A549 treated with GW870086 at 1 μM for 4 hours (cell line): ENCODE measurements around the gene GPR62. TPM values are rescaled to one million over a fixed set of nuclear protein-coding genes. Genes with fewer than 3 reads are reported as not detected.

Experiments
- total RNA-seq: library from RNA; stranded (reverse); fragments of 200-300 nt; extraction: Qiagen RNA extraction; gene quantifications from 5 replicates; pipeline ENCODE4 v1.2.3, GENCODE V29; 2022; ENCODE audit warnings: low read depth

The GPR62 gene
- not detected in 5 replicates for total RNA-seq

DNA sequence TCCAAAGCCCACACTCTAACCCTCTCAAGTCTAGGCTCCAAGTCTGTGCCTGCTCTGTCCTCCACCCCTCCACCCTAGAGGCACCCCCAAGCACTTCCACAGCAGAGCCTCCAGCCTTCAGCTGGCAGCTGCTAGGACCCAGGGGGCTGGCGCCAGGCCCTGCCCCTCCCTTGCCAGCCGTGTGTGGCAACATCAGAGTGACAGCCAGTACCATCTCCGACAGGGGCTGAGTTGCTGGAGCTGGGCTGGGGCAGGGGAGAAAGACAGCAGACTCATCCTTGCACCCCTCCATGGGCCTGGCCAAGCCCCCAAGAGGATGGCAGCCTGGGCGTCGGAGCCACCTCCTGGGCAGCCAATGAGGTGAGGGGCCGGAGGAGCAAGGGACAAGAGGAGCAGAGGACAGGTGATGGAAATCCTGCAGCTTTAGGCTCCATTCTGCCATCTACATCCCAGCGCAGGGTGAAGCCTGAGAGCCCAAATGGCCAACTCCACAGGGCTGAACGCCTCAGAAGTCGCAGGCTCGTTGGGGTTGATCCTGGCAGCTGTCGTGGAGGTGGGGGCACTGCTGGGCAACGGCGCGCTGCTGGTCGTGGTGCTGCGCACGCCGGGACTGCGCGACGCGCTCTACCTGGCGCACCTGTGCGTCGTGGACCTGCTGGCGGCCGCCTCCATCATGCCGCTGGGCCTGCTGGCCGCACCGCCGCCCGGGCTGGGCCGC is at the start of gene GPR62:
Gene GPR62, plus strand, starts transcription at position 207 of the 718 bp plus-strand sequence. Its CDS starts 272 bp downstream, at position 479.

DNA sequence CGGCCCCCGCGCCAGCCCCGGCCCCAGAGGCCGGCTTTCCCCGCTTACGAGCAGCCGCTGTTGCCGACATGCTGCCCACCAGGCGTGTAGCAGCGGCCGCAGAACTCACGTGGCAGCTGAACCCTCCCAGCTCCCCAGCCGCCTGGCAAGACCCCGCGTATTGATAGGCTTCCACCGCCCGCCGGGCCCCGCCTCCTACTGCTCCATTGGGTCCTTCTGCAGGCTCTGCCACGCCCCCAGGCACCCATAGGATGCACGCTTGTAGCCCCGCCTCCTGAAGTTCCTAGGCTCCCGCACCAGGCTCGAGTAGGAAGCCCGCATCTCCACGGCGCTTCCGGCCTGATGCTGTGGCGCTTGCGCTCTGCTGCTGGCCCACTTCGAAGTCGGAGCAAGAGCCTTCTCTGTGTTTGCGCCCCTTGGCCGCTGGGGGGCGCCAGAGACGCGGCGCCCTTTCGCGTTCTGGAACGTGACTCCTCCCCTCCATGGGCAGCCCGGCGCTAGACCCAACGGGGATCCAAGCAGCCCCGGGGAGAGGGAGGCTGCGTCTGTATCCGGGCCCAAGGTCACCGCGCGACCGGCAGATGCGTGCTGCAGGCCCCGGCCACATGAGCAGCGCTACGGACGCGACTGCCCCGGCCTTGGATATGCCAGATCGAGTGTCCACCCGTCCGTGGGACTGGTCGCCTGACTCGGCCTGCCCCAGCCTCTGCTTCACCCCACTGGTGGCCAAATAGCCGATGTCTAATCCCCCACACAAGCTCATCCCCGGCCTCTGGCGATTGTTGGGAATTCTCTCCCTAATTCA is 13.2 kb upstream of the GPR62 start, which contains the start of the genes PARP3 and RRP9:
Gene PARP3, plus strand, starts transcription at position 566 of the 805 bp plus-strand sequence. CDS start 993 bp downstream, outside the sequence.
Gene RRP9, minus strand, starts transcription at position 107 of the 805 bp plus-strand sequence. Its CDS starts 37 bp downstream, at position 70.

GRCh38 chr3:51967384-51968169 is 12.4 kb downstream of the GPR62 start, which contains the start of gene PCBP4:
Gene PCBP4 (minus strand): TSS chr3:51967454. CDS start chr3:51961240, 6,214 bp downstream.

DNA sequence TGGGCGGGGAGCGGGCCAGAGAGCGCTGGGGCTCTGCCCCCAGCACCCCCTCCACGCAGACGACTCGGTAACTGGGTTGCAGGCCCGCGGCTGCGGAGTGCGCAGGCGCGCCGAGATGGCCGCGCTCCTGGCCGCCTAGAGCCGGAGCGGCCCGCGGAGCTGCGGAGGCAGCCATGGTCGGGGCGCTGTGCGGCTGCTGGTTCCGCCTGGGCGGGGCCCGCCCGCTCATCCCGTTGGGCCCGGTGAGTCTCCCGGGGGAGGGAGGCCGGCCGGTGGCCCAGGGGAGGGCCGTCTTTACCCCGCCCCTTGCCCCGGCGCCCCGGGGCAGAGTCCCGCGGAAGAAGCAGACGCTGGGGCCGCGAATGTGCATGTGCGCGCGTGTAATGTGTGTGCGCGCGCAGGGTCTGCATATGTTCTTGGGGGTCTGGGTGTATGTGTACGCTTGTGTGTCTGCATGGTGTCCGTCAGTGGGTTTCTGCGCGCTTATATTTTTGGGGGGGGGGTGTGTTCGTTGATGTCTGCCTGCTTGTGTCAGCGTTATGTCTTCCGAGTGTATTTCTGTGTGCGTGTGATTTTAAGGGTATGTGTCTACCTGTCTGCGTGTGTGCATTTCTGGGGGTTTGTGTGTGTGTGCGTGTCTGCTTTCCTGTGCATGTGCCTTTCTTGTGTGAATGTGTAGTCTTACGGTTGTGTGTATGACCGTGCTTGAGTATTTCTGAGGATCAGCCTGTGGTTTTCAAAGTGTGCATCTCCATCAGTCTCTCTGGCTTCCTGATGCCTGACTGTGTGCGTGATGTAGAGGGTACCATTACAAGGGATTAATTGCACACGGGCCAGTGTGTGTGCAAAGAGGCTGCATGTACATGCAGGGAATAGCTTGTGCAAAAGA is 20.0 kb downstream of the GPR62 start, which contains the start of gene ABHD14A:
Gene ABHD14A, plus strand, starts transcription at position 102 of the 889 bp plus-strand sequence. Its CDS starts 72 bp downstream, at position 174.

GRCh38 chr3:51982838-51983577 is 27.8 kb downstream of the GPR62 start, which contains the start of gene ACY1:
Gene ACY1 (plus strand): TSS chr3:51983535. CDS start chr3:51984065, 530 bp downstream.

DNA sequence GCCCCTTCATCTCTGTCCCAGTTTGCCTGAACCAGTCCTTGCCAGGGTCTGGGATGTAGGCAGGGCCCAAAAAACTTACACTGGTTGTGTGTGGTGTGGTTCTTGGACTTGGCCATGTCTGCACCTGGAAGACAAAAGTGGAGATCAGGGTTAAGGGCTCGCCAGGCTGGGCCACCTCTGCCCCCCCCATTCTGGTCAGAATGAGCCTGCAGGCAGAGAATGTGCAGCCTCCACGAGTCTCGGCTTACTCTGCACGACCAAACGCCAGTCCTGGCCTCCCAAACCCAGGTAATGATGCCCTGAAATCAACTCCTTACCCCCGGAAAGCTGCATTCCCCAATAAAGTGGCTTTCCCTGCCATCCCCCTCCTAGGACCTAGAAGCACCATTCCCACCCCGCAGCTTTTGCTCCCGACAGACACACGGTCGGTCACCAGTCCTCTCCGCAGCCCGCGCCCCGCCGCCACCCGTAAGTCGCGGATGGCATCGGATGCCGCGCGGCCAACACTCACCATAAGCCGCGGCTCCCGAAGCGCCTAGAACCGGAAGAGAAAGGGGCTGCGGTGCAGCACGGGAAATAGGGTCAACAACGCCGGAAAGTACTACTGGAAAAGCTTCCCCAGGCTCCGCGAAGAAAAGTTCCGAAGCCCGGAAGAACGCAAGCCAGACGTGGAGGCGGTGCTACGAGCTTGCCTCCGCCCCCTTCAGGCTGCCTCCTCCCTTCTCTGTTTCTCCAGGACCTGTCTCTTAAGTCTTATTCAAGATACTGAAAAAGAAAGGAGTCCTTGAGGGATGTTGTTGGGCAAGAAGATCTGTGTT is 40.4 kb downstream of the GPR62 start, which contains the start of gene RPL29:
Gene RPL29, minus strand, starts transcription at position 550 of the 818 bp plus-strand sequence. Its CDS starts 434 bp downstream, at position 116.

Other genes with a start within 250 kb of the GPR62 start
- gene GRM2, start 248.3 kb upstream of the GPR62 start, total RNA-seq = 0.06 to 0.09 TPM (median 0.06 TPM) in 3 of 5 replicates, not detected in the others
- not detected in 5 replicates for gene IQCF6, start 176.1 kb upstream of the GPR62 start, total RNA-seq
- not detected in 5 replicates for gene IQCF2, start 93.8 kb upstream of the GPR62 start, total RNA-seq
- gene IQCF5, start 79.8 kb upstream of the GPR62 start, total RNA-seq = not detected in 5 replicates
- gene IQCF1, start 52.0 kb upstream of the GPR62 start, total RNA-seq = not detected in 5 replicates
- gene RRP9, start 13.5 kb upstream of the GPR62 start, total RNA-seq = 39.3 to 48.3 TPM (median 43.6 TPM) in 5 replicates
- gene PARP3, start 13.0 kb upstream of the GPR62 start, total RNA-seq = 7.3 to 11.8 TPM (median 9.1 TPM) in 5 replicates
- 10.2 to 14.0 TPM (median 12.7 TPM) in 5 replicates for gene PCBP4, start 12.1 kb downstream of the GPR62 start, total RNA-seq
- 25.1 to 33.8 TPM (median 31.8 TPM) in 5 replicates for gene ABHD14B, start 18.7 kb downstream of the GPR62 start, total RNA-seq
- 13.7 to 18.0 TPM (median 15.5 TPM) in 5 replicates for gene ABHD14A, start 19.7 kb downstream of the GPR62 start, total RNA-seq
- gene ACY1, start 28.2 kb downstream of the GPR62 start, total RNA-seq = 22.5 to 29.0 TPM (median 23.4 TPM) in 5 replicates
- 1,309 to 1,553 TPM (median 1,319 TPM) in 5 replicates for gene RPL29, start 40.5 kb downstream of the GPR62 start, total RNA-seq
- gene DUSP7, start 101.2 kb downstream of the GPR62 start, total RNA-seq = 21.2 to 25.0 TPM (median 23.4 TPM) in 5 replicates
- 15.4 to 19.3 TPM (median 17.3 TPM) in 5 replicates for gene POC1A, start 199.0 kb downstream of the GPR62 start, total RNA-seq
- gene ALAS1, start 242.8 kb downstream of the GPR62 start, total RNA-seq = 46.5 to 53.1 TPM (median 49.8 TPM) in 5 replicates